ENCODE results near the gene PDE7B. TPM values are rescaled to one million over a fixed set of nuclear protein-coding genes. Genes with fewer than 3 reads are reported as not detected.

PDE7B gene
- total RNA-seq, 1 donor from 2014 or later, result 0.53 TPM

DNA sequence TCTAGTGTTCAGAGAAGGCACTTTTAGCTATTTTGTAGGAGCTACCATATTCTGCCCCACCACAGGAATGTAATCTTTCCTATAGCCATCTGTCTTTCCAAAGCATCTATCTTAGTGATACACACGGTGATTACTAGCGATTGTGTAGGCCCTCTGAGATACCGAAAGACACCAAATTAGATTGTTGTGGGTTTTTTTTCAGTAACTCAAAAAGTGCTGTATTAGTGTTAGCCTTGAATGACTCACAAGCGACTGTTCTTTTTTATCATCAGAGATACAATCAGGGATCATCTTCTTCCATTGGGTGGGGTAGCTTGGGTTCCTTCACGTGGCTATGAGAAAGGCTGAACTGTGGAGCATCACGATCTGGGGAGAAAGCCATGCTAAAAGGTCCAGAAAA is 238.4 kb downstream of the PDE7B start:
- TF ChIP-seq, protein P1, sequence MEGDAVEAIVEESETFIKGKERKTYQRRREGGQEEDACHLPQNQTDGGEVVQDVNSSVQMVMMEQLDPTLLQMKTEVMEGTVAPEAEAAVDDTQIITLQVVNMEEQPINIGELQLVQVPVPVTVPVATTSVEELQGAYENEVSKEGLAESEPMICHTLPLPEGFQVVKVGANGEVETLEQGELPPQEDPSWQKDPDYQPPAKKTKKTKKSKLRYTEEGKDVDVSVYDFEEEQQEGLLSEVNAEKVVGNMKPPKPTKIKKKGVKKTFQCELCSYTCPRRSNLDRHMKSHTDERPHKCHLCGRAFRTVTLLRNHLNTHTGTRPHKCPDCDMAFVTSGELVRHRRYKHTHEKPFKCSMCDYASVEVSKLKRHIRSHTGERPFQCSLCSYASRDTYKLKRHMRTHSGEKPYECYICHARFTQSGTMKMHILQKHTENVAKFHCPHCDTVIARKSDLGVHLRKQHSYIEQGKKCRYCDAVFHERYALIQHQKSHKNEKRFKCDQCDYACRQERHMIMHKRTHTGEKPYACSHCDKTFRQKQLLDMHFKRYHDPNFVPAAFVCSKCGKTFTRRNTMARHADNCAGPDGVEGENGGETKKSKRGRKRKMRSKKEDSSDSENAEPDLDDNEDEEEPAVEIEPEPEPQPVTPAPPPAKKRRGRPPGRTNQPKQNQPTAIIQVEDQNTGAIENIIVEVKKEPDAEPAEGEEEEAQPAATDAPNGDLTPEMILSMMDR (IDR thresholded peaks at IDR 0.05; ENCODE audit: insufficient read depth, low read length, severe bottlenecking), result no peak
- no peaks in the 10 kb centered on the region for H3K27me3 ChIP-seq (ENCODE audit: control insufficient read depth, insufficient read depth, low read length)
- no peak overlapping the region for H3K4me3 ChIP-seq (ENCODE audit: low read depth, low read length)
- DNase-seq (ENCODE audit: low read depth) (no peak), FAIRE-seq (no peak)
- no peaks in the 10 kb centered on the region for H3K36me3 ChIP-seq (ENCODE audit: control insufficient read depth, insufficient read depth, low read length)

DNA sequence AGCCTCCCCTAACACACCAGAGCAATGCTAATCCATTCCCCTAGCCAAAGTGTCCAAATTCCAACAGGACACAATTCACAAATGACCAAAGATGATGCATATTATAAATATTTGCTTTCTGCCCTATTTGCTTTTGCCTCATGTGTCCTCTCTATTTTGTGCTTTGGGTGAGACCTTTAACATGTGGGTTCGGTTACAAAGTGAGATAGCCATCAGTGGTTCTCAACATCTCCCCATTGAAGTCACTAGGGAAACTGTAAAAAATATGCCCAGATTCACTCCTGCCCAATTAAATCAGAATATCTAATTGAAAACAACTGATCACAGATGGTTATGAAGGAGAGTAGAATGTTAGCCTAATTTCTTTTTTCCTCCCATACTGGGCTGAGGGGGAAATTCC is 239.4 kb downstream of the PDE7B start:
- H3K27me3 ChIP-seq (ENCODE audit: control insufficient read depth, insufficient read depth, low read length), result no peaks in the 10 kb centered on the region
- FAIRE-seq, result no peak
- no peaks in the 10 kb centered on the region for H3K36me3 ChIP-seq (ENCODE audit: control insufficient read depth, insufficient read depth, low read length)
- H3K4me3 ChIP-seq (ENCODE audit: low read depth, low read length), result no peak overlapping the region
- TF ChIP-seq, protein P1 (IDR thresholded peaks at IDR 0.05; ENCODE audit: insufficient read depth, low read length, severe bottlenecking), result no peak
- DNase-seq (ENCODE audit: low read depth), result no peak

DNA sequence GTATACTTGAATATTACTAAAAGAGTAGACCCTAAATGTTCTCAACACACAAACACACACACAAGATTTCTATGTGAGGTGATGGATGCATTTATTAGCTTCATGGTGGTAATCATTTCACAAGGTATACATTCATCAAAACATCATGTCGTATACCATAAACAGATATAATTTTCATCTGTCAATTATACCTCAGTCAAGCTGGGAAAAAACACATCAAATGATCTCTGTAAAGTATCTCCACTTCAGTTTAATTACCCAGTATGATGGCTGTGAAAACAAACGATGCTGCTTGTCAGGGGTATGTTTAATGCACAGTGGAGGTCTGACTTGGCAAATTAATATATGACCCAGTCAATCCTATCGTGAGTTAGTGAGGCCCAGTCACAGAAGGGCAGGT is 241.4 kb downstream of the PDE7B start:
- no peaks in the 10 kb centered on the region for H3K36me3 ChIP-seq (ENCODE audit: control insufficient read depth, insufficient read depth, low read length)
- DNase-seq (ENCODE audit: low read depth), result no peak
- TF ChIP-seq, protein P1 (IDR thresholded peaks at IDR 0.05; ENCODE audit: insufficient read depth, low read length, severe bottlenecking), result no peak

DNA sequence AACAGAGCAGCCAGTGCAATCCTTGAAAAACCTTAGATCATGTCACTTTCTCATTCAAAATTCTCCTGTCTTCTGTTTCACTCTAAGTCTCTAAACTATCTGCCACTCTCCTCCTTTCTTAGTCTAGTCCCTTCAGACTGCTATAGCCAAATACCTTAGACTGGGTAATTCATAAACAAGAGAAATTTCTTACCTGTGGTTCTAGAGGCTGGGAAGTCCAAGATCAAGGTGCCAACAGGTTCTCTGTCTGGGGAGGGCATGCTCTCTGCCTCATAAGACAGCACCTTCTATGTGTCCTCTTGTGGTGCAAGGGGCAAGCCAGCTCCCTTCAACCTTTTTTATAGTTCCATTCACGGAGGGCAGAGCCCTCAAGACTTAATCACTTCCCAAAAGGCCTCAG is 242.3 kb downstream of the PDE7B start:
- no peak overlapping the region for H3K4me3 ChIP-seq (ENCODE audit: low read depth, low read length)
- FAIRE-seq (no peak), DNase-seq (ENCODE audit: low read depth) (no peak)
- H3K27me3 ChIP-seq (ENCODE audit: control insufficient read depth, insufficient read depth, low read length), result no peaks in the 10 kb centered on the region
- no peaks in the 10 kb centered on the region for H3K36me3 ChIP-seq (ENCODE audit: control insufficient read depth, insufficient read depth, low read length)
- TF ChIP-seq, protein P1 (IDR thresholded peaks at IDR 0.05; ENCODE audit: insufficient read depth, low read length, severe bottlenecking), result no peak

More for the DNA sequence above, 241.4 kb downstream of the PDE7B start:
- no peak for FAIRE-seq
- Histone ChIP-seq H3K4me3 (ENCODE audit: low read depth, low read length) (no peak overlapping the region), H3K27me3 (ENCODE audit: control insufficient read depth, insufficient read depth, low read length) (no peaks in the 10 kb centered on the region)

DNA sequence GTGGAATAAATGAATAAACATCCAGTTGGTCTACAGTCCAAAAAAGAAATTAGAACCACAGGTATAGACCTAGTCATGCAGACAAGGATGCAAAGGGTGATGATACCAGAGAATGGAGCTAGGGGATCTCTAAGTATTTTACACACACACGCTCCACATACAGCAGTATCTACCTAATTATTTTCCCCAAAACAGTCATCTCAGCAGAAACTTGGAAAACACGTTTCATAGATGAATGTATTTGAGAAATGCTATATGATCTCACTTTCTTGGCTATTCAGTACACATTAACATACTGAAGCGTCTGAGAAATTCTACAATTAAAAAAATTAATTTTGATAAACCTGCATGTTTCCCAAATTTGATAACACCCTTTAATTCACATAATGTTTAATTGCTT is 243.3 kb downstream of the PDE7B start:
- DNase-seq (ENCODE audit: low read depth) (no peak), FAIRE-seq (no peak)
- TF ChIP-seq, protein P1 (IDR thresholded peaks at IDR 0.05; ENCODE audit: insufficient read depth, low read length, severe bottlenecking), result no peak
- no peak overlapping the region for H3K4me3 ChIP-seq (ENCODE audit: low read depth, low read length)
- no peaks in the 10 kb centered on the region for H3K36me3 ChIP-seq (ENCODE audit: control insufficient read depth, insufficient read depth, low read length)
- H3K27me3 ChIP-seq (ENCODE audit: control insufficient read depth, insufficient read depth, low read length), result no peaks in the 10 kb centered on the region

DNA sequence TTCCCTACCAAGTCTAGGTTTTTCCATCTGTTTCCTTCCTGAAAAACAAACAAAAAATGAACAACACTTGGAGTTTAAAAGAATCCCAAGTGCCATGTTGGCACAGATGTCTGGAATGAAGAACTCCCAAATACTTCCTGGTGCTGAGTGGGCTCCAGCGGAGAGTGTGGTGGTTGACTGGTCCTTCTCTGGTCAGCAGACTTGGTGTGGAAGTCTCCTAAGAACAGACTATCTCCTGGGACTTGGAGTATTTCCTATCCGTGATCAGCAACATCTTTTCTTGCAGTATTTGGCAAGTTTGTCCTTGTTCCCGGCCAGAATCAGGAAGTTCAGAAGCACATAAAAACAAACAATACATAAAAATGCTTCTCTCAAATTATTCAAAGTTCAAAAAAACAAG is 244.5 kb downstream of the PDE7B start:
- TF ChIP-seq, protein P1 (IDR thresholded peaks at IDR 0.05; ENCODE audit: insufficient read depth, low read length, severe bottlenecking), result no peak
- DNase-seq (ENCODE audit: low read depth), result no peak
- Histone ChIP-seq H3K27me3 (ENCODE audit: control insufficient read depth, insufficient read depth, low read length) (no peaks in the 10 kb centered on the region), H3K36me3 (ENCODE audit: control insufficient read depth, insufficient read depth, low read length) (no peaks in the 10 kb centered on the region), H3K4me3 (ENCODE audit: low read depth, low read length) (no peak overlapping the region)
- FAIRE-seq, result no peak
